Measurements from ENCODE around the gene RPL39. TPM values are rescaled to one million over a fixed set of nuclear protein-coding genes. Genes with fewer than 3 reads are reported as not detected.
"Not testable (repeated sequence)": the region's sequence is repeated elsewhere in the genome, so short reads cannot be mapped to it uniquely, and the experiment has no call there.

The RPL39 gene
- total RNA-seq, 4 donors from 2014 or later, result 3,033 to 5,904 (median 3,913) TPM

DNA sequence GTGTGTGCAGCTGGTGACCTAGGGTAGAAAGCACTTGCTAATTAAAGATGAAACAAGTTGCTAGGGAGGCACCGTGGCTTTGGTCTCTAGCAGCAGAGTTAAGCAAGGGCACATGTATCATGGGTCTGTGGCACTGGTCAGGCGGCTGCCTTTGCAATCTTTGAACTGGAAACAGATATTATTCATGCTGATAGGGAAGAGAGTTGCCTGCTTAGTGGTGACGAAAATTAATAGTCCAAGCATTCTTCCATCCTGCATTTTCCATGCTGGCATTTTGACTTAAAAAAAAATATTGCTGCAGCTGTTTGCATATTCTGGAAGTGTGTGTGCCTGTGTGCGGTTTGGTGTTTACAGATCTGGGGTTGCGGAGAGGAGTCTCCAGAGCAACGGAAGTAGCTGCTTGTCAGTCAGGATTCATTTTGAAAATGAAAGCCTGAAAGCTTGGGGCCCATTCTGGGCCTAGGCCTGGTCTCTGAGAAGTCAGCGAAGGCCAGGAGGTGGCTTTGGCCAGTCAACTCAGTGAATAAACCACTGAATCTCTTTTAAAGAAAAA, 35.4 kb downstream of the RPL39 start:
- intact Hi-C loops (cut with DNase I; ENCODE audit: low total_unique reads), result no loop called here
- H3K27ac ChIP-seq, result no peak overlapping the region
- in situ Hi-C loops (cut with MboI; ENCODE audit: low sequenced_read_pairs in 4 of 4), result no loop called here
- TF ChIP-seq, protein P1, sequence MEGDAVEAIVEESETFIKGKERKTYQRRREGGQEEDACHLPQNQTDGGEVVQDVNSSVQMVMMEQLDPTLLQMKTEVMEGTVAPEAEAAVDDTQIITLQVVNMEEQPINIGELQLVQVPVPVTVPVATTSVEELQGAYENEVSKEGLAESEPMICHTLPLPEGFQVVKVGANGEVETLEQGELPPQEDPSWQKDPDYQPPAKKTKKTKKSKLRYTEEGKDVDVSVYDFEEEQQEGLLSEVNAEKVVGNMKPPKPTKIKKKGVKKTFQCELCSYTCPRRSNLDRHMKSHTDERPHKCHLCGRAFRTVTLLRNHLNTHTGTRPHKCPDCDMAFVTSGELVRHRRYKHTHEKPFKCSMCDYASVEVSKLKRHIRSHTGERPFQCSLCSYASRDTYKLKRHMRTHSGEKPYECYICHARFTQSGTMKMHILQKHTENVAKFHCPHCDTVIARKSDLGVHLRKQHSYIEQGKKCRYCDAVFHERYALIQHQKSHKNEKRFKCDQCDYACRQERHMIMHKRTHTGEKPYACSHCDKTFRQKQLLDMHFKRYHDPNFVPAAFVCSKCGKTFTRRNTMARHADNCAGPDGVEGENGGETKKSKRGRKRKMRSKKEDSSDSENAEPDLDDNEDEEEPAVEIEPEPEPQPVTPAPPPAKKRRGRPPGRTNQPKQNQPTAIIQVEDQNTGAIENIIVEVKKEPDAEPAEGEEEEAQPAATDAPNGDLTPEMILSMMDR (IDR thresholded peaks at IDR 0.05 in 4 of 5, conservative IDR thresholded peaks at IDR 0.05 in 1 of 5), result no peak
- TF ChIP-seq POLR2A (IDR thresholded peaks at IDR 0.05), result no peak
- H3K36me3 ChIP-seq, result no peaks in the 10 kb centered on the region
- H3K4me3 ChIP-seq, result no peak overlapping the region
- ATAC-seq, result no peak
- H3K4me1 ChIP-seq, result no peaks in the 10 kb centered on the region
- peaks cover 0 to 15% (median 3%) of the 10 kb centered on the region in 3 donors for H3K27me3 ChIP-seq
- DNase-seq, result no peak
- no peaks in the 10 kb centered on the region for H3K9me3 ChIP-seq

DNA sequence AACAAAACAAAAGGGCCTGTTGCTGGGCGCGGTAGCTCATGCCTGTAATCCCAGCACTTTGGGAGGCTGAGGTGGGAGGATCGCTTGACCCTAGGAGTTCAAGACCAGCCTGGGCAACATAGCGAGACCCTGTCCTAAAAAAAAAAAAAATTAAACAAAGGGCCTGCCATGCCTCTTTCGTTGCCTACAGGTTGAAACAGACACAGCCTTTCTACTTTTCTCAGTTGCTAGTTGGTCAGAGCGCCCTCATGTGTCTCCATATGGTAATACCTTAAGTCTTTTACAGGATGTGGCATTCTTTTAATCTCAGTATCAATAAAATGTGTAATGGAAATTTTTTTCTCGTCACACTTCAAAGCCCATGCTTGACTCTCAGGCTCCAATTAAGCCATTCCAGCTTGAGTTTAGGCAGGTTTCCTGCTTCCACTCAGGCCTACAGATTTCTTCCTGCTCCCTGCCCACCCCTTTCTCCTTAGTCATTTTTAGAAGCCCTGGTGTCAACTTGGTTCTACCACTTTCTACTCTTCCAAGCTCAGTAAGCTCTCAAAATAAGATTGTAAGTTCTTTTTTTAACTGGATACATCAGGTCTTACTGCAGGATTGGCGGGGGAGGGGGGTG, 37.7 kb downstream of the RPL39 start:
- in situ Hi-C loops (cut with MboI; ENCODE audit: low sequenced_read_pairs in 4 of 4), result no loop called here
- Histone ChIP-seq H3K27ac (no peak overlapping the region), H3K4me3 (no peak overlapping the region), H3K9me3 (no peaks in the 10 kb centered on the region), H3K4me1 (no peaks in the 10 kb centered on the region), H3K27me3 (peaks cover 0 to 5% (median 0%) of the 10 kb centered on the region in 3 donors), H3K36me3 (no peaks in the 10 kb centered on the region)
- DNase-seq, result no peak
- no peak for ATAC-seq
- TF ChIP-seq POLR2A (IDR thresholded peaks at IDR 0.05), result no peak
- TF ChIP-seq, protein P1 (IDR thresholded peaks at IDR 0.05 in 4 of 5, conservative IDR thresholded peaks at IDR 0.05 in 1 of 5), result peak in 2 of 5 experiments; percentile 18 to 20
- intact Hi-C loops (cut with DNase I; ENCODE audit: low total_unique reads), result no loop called here

DNA sequence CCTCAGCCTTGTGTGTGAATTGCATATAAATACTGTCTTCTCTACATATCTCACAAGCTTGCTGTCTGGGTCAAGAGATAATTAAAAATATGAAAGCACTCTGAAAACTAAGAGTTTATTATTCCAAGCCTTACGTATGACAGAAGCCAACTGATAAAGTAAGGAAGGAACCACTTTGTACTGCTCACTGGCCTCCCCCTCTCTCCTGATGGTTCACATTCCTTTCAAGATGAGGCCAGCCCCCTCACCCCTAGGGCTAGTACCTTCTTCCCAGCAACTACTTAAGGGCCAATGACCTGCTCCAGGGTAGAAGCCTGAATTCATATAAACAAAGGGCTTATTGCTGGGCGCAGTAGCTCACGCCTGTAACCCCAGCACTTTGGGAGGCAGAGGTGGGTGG, 38.4 kb downstream of the RPL39 start:
- Histone ChIP-seq H3K36me3 (no peaks in the 10 kb centered on the region), H3K4me3 (no peak overlapping the region), H3K9me3 (no peaks in the 10 kb centered on the region), H3K27ac (no peak overlapping the region), H3K4me1 (no peaks in the 10 kb centered on the region), H3K27me3 (no peaks in the 10 kb centered on the region)
- TF ChIP-seq, protein P1 (IDR thresholded peaks at IDR 0.05 in 4 of 5, conservative IDR thresholded peaks at IDR 0.05 in 1 of 5), result no peak
- TF ChIP-seq POLR2A (IDR thresholded peaks at IDR 0.05), result no peak
- in situ Hi-C loops (cut with MboI; ENCODE audit: low sequenced_read_pairs in 4 of 4) (no loop called here), intact Hi-C loops (cut with DNase I; ENCODE audit: low total_unique reads) (no loop called here)
- DNase-seq, result no peak
- ATAC-seq, result no peak

DNA sequence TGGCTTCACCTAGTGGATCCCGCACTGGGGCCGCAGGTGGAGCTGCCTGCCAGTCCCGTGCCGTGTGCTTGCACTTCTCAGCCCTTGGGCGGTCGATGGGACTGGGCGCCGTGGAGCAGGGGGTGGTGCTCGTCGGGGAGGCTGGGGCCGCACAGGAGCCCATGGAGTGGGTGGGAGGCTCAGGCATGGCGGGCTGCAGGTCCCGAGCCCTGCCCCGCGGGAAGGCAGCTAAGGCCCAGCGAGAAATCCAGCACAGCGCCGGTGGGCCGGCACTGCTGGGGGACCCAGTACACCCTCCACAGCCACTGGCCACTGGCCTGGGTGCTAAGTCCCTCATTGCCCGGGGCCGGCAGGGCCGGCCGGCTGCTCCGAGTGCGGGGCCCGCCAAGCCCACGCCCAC, 40.7 kb downstream of the RPL39 start:
- DNase-seq; H3K9me3 ChIP-seq; H3K4me3 ChIP-seq; H3K27ac ChIP-seq; in situ Hi-C loops (cut with MboI; ENCODE audit: low sequenced_read_pairs in 4 of 4); H3K36me3 ChIP-seq; H3K4me1 ChIP-seq; ATAC-seq; intact Hi-C loops (cut with DNase I; ENCODE audit: low total_unique reads); H3K27me3 ChIP-seq: not testable (repeated sequence)

DNA sequence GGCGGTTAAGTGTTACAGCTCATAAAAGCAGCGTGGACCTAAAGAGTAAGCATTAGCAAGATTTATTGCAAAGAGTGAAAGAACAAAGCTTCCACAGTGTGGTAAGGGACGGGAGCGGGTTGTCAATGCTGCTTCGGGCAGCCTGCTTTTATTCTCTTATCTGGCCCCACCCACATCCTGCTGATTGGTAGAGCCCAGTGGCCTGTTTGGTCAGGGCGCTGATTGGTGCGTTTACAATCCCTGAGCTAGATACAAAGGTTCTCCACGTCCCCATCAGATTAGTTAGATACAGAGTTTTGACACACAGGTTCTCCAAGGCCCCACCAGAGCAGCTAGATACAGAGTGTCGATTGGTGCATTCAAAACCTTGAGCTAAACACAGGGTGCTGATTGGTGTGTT, 41.3 kb downstream of the RPL39 start:
- ATAC-seq; H3K27ac ChIP-seq; H3K4me3 ChIP-seq; H3K36me3 ChIP-seq; H3K27me3 ChIP-seq; in situ Hi-C loops (cut with MboI; ENCODE audit: low sequenced_read_pairs in 4 of 4); intact Hi-C loops (cut with DNase I; ENCODE audit: low total_unique reads); H3K4me1 ChIP-seq; DNase-seq; H3K9me3 ChIP-seq: not testable (repeated sequence)
